CD4-positive, alpha-beta T cell (primary cell): Measurements from ENCODE around the gene ZNF808. TPM values are rescaled to one million over a fixed set of nuclear protein-coding genes. Genes with fewer than 3 reads are reported as not detected.

Experiments
- ATAC-seq: fragments of 200-7000 bp; cut with Tn5 transposase; one replicate; pipeline ENCODE4 v1.10.0; 2022; ENCODE audit warnings: mild to moderate bottlenecking; ENCODE audit not compliant: poor library complexity
- CTCF ChIA-PET: fragments of 350-600 bp; sonication (Branson Sonifier 250); formaldehyde crosslinking; loops from one replicate; lab custom pipeline; 2021; ENCODE audit warnings: antibody characterized with exemption, inconsistent platforms; lab: Charles Lee
- POLR2A ChIA-PET: fragments of 350-600 bp; sonication (Branson Sonifier 250); formaldehyde crosslinking; loops from one replicate; lab custom pipeline; 2021; ENCODE audit warnings: antibody characterized with exemption, inconsistent platforms; lab: Charles Lee
- DNase-seq, 14 experiments: peaks; one replicate each; pipeline ENCODE4 v3.0.0-alpha.2; 2013 to 2020; ENCODE audit warnings: mixed read lengths in 2 of 14
- H3K27ac ChIP-seq, 2 donors: one replicate each; pipeline versions ENCODE4 v1.5.1 to v1.7.0; 2013; ENCODE audit warnings: low read length in 2 of 2, low read depth in 1 of 2, mild to moderate bottlenecking in 1 of 2
- H3K27me3 ChIP-seq, 2 experiments: 1 replicate in 1 of 2; 2 replicates in 1 of 2; pipeline versions ENCODE4 v1.6.1 to v1.7.0; 2013; ENCODE audit warnings: low read length in 2 of 2, control low read depth in 1 of 2, mild to moderate bottlenecking in 1 of 2, moderate library complexity in 1 of 2; ENCODE audit not compliant: insufficient read depth in 2 of 2, control insufficient read depth in 1 of 2
- H3K36me3 ChIP-seq: one replicate; pipeline ENCODE4 v1.6.1; 2013; ENCODE audit warnings: low read length, control low read depth; ENCODE audit not compliant: insufficient read depth
- H3K4me1 ChIP-seq: one replicate; pipeline ENCODE4 v1.6.1; 2013; ENCODE audit warnings: low read length, control low read depth; ENCODE audit not compliant: insufficient read depth
- H3K4me3 ChIP-seq: one replicate; pipeline ENCODE4 v1.5.1; 2013; ENCODE audit warnings: mild to moderate bottlenecking, low read length, moderate library complexity
- H3K9me3 ChIP-seq, 2 experiments: 1 replicate in 1 of 2; 2 replicates in 1 of 2; pipeline versions ENCODE4 v1.6.1 to v1.7.0; 2013; ENCODE audit warnings: low read length in 2 of 2, mild to moderate bottlenecking in 2 of 2, control low read depth in 1 of 2, moderate library complexity in 1 of 2; ENCODE audit not compliant: control insufficient read depth in 1 of 2, insufficient read depth in 1 of 2
- H3K27ac Mint-ChIP-seq: one replicate; pipeline ENCODE4 v1.8.0; 2020; ENCODE audit warnings: mixed read lengths
- H3K27me3 Mint-ChIP-seq: one replicate; pipeline ENCODE4 v1.8.0; 2021; ENCODE audit warnings: mixed read lengths
- H3K36me3 Mint-ChIP-seq: one replicate; pipeline ENCODE4 v1.8.0; 2021; ENCODE audit warnings: low read depth, mixed read lengths
- H3K4me1 Mint-ChIP-seq: one replicate; pipeline ENCODE4 v1.8.0; 2021; ENCODE audit warnings: low read depth, mixed read lengths
- H3K4me3 Mint-ChIP-seq: one replicate; pipeline ENCODE4 v1.8.0; 2020; ENCODE audit warnings: mild to moderate bottlenecking, mixed read lengths
- H3K9me3 Mint-ChIP-seq: one replicate; pipeline ENCODE4 v1.8.0; 2020; ENCODE audit warnings: mixed read lengths
- CTCF ChIP-seq: fragments of 200-600 bp; IDR thresholded peaks from one replicate; pipeline ENCODE4 v1.8.0; 2022; ENCODE audit warnings: antibody characterized with exemption, mild to moderate bottlenecking
- intact Hi-C, 2 experiments: fragments of 100-400 bp; cut with DNase I in 1 of 2; cut with micrococcal nuclease in 1 of 2; formaldehyde crosslinking; loops; one replicate each; pipeline versions ENCODE4 v1.15.1 to v1.9.0; 2023 to 2025; cut with DNase I, micrococcal nuclease
- total RNA-seq, 174 experiments: library from RNA in 2 of 174; stranded (reverse) in 2 of 174; gene quantifications; one replicate each; pipeline ENCODE4 v1.2.3 and lab custom pipeline; 2021 to 2026

The ZNF808 gene
- total RNA-seq, 2 experiments from 2014 or later, result 13.4 to 15.3 TPM

DNA sequence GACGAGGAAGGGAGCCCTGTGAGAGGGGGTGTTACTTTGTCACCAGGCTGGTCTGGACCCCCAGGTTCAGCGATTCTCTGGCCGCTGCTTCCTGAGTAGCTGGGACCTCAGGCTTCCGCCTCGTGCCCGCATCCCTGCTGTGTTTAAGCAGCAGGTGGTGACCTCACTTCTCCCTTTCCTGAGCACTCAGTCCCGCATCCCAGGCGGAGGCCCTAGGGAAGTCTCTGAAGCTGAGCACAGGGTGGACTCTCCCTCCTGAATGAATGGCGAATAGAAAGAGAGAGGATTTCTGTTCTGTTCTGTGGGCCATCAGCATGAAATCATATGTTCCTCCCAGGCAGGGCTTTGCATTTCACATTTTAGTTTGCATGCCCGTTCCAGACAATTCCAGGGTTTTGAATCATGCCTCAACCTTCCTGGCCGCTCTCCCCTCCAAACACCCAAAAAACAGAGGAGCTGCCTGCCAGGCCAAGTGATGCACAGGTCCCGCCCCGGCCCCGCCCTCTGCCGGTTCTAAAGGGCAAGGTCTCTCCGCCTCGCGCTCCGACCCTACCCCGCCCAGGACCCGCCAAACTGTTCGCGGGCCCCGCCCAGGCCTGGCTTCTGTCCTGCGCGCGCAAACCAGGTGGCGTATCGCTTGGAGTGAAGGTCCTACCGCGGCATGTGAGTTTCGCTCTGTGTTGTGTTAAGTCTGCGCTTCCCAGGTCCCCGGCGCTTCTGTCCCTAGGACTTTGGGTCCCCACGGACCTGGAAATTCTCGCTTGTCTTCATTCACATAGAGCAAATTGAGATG, 35.1 kb upstream of the ZNF808 start:
- H3K9me3 Mint-ChIP-seq, result peaks cover 20% of the 10 kb centered on the region
- no peaks in the 10 kb centered on the region for H3K36me3 ChIP-seq
- intact Hi-C loops, result no loop called here
- H3K4me1 ChIP-seq, result no peaks in the 10 kb centered on the region
- peaks cover 46 to 82% of the 10 kb centered on the region in 2 experiments for H3K9me3 ChIP-seq
- peaks cover 58% of the 10 kb centered on the region for H3K36me3 Mint-ChIP-seq
- no peaks in the 10 kb centered on the region for H3K4me1 Mint-ChIP-seq
- CTCF ChIA-PET, result no interaction called here
- no peak overlapping the region for H3K4me3 ChIP-seq
- H3K27ac Mint-ChIP-seq, result no peak overlapping the region
- no peak overlapping the region for H3K27ac ChIP-seq
- POLR2A ChIA-PET, result interaction anchor here (0.6 kb wide), 1 partner anchor 119 kb away, joined by 4 read pairs; no protein-coding TSS in a partner anchor
- TF ChIP-seq CTCF, result no peak
- H3K27me3 Mint-ChIP-seq, result no peaks in the 10 kb centered on the region
- no peak overlapping the region for H3K4me3 Mint-ChIP-seq
- no peak for ATAC-seq
- DNase-seq, result peak in 3 of 14 experiments; percentile 3 to 17 (median 13)
- no peaks in the 10 kb centered on the region for H3K27me3 ChIP-seq

GRCh38 chr19:52492994-52493470, 34.4 kb upstream of the ZNF808 start:
- Mint-ChIP-seq H3K9me3 (peaks cover 20% of the 10 kb centered on the region), H3K4me3 (no peak overlapping the region), H3K4me1 (no peaks in the 10 kb centered on the region), H3K27me3 (no peaks in the 10 kb centered on the region), H3K36me3 (peaks cover 64% of the 10 kb centered on the region), H3K27ac (no peak overlapping the region)
- TF ChIP-seq CTCF, result no peak
- intact Hi-C loops, result no loop called here
- Histone ChIP-seq H3K27ac (no peak overlapping the region), H3K27me3 (no peaks in the 10 kb centered on the region), H3K9me3 (peaks cover 43 to 78% of the 10 kb centered on the region in 2 experiments), H3K36me3 (no peaks in the 10 kb centered on the region), H3K4me1 (no peaks in the 10 kb centered on the region), H3K4me3 (no peak overlapping the region)
- POLR2A ChIA-PET, result no interaction called here
- no peak for ATAC-seq
- CTCF ChIA-PET, result no interaction called here
- peak in 3 of 14 experiments; percentile 3 to 6 (median 5) for DNase-seq

DNA sequence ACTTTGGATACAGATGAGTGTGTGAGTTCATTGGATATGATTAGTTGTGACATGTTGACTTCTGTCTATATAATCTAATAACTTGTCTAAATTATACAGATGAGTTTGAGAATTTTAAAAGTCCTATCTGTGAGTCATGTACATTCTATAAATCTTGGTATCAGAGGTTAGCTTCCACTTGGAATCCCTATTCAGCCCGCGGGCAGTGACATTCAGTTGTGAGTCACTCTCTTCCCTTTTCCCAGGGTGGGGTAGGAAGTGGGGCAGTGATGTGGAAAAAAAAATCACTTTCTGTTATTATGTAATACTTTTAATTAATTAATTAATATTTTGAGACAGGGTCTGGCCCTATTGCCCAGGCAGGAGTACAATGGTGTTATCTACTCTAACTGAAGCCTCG, 33.0 kb upstream of the ZNF808 start:
- Histone ChIP-seq H3K9me3 (peaks cover 56 to 72% of the 10 kb centered on the region in 2 experiments), H3K4me1 (no peaks in the 10 kb centered on the region), H3K4me3 (no peak overlapping the region), H3K36me3 (no peaks in the 10 kb centered on the region), H3K27ac (no peak overlapping the region), H3K27me3 (no peaks in the 10 kb centered on the region)
- Mint-ChIP-seq H3K27ac (no peak overlapping the region), H3K9me3 (peaks cover 18% of the 10 kb centered on the region), H3K4me1 (no peaks in the 10 kb centered on the region), H3K4me3 (no peak overlapping the region), H3K36me3 (peaks cover 72% of the 10 kb centered on the region), H3K27me3 (no peaks in the 10 kb centered on the region)
- ATAC-seq (no peak), DNase-seq (no peak)
- ChIA-PET POLR2A (no interaction called here), CTCF (no interaction called here)
- intact Hi-C loops, result no loop called here
- no peak for TF ChIP-seq CTCF
